Stimulated activated CD4-positive, alpha-beta T cell treated with anti-CD3 and anti-CD28 coated beads, Interleukin-15, amount 100 ng/mL, for 1 hour (primary cell): ENCODE results near the gene PRMT6.
"Not testable (repeated sequence)": the region's sequence is repeated elsewhere in the genome, so short reads cannot be mapped to it uniquely, and the experiment has no call there.

Experiments used
- DNase-seq, 2 donors: peaks; one replicate each; pipeline ENCODE4 v3.0.0-alpha.2; 2020; ENCODE audit warnings: low read depth in 1 of 2, low spot score in 1 of 2

Gene PRMT6

DNA sequence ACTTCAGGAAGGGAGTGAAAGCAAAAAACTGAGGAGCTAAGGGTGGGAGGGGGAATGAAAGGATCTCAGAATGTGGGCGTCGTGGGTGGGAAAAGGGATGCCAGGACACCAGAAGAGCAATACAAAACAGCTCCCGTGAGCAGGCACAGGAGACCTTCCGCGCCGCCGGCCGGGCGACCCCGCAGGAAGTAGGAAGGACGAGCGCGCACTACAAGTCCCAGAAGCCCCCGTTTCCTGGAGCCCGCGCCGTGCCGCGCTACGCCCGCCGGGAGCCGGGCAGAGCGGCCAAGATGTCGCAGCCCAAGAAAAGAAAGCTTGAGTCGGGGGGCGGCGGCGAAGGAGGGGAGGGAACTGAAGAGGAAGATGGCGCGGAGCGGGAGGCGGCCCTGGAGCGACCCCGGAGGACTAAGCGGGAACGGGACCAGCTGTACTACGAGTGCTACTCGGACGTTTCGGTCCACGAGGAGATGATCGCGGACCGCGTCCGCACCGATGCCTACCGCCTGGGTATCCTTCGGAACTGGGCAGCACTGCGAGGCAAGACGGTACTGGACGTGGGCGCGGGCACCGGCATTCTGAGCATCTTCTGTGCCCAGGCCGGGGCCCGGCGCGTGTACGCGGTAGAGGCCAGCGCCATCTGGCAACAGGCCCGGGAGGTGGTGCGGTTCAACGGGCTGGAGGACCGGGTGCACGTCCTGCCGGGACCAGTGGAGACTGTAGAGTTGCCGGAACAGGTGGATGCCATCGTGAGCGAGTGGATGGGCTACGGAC, at the start of gene PRMT6:
Gene PRMT6 (plus strand): TSS at position 249 of the 771 bp plus-strand sequence. CDS start 42 bp downstream, at position 291.
- DNase-seq: peak; percentile 50 to 76

DNA sequence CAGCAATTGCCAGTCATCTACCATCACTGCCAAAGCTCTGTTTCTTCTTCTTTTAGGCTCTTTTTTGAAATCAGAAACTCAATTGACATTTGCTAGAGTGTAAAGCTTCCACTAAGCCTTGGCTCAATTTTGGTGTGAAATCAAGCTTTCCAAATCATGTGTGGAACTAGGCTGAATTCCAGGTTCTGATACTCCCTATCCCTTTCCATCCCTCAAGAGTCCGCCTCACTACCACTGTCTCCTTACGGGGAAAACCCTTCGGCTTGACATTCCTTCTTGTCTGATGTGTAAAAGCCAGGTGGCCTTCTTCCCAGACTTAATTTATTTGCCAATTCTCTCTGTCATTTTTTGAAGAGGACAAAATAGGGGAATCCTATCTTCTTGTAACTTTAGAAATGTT, 47.2 kb upstream of the PRMT6 start:
- no peak for DNase-seq

DNA sequence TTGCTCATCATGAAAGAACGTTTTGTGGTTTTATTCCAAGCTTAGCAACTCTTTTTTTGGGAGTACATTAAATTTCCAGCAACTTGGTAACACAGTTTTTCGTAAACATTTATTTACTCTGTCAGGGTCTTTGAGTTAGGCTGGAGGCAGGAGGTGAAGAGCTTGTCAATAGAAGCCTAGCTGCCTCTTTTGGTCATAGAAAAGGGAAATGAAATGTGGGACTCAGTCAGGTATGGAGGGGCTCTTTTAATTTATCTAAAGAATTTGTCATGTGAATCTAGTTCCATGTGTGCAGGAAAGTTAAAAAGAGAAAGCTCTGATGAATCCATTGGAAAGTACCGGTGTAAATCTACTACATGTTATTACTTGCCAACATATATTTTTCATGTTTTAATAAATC, 45.9 kb upstream of the PRMT6 start:
- DNase-seq: no peak

GRCh38 chr1:107016376-107016978, 40.0 kb upstream of the PRMT6 start:
- no peak for DNase-seq

DNA sequence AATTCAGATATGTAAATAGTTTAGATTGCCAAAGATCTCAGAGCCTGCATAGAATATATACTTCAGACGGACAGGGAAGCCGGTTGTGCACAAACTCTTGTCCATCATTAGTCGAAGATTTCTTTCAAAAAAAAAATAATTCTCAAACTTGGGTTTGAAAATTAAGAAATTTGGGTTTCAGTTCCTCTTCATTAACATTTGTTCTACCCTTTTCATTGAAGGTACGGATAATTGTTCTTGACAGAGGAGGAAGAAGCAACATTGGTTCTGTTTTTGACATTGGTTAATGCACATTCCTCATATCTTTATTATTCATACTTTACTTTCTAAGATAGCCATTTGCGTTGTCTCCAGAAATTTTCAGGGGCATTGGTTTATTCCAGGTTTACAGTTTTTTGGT, 38.0 kb upstream of the PRMT6 start:
- DNase-seq: no peak

DNA sequence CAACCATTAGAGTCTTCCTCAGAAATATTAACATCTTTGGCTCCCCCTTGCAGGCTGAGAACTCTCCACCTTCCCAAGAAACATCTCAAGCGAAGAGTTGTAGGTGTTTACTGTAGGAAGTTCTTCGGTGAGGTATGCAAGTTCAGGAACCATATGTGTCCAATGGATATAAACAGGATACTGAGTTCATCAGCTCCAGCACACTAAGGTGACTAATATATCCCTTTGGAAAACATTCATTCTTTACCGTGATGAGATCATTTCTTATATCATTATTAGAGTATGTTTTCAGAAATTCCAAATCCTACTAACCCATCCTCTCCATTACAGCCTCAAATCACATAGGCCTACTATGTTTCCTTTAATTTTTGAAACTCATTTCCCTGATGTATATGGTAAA, 37.3 kb upstream of the PRMT6 start:
- DNase-seq: no peak

DNA sequence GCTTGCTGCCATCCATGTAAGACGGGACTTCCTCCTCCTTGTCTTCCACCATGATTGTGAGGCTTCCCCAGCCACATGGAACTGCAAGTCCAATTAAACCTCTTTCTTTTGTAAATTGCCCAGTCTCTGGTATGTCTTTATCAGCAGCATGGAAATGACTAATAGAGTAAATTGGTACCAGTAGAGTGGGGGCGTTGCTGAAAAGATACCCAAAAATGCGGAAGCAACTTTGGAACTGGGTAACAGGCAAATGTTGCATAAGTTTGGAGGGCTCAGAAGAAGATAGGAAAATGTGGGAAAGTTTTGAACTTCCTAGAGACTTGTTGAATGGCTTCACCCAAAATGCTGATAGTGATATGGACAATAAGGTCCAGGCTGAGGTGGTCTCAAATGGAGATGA, 17.6 kb upstream of the PRMT6 start:
- not testable (repeated sequence) for DNase-seq

DNA sequence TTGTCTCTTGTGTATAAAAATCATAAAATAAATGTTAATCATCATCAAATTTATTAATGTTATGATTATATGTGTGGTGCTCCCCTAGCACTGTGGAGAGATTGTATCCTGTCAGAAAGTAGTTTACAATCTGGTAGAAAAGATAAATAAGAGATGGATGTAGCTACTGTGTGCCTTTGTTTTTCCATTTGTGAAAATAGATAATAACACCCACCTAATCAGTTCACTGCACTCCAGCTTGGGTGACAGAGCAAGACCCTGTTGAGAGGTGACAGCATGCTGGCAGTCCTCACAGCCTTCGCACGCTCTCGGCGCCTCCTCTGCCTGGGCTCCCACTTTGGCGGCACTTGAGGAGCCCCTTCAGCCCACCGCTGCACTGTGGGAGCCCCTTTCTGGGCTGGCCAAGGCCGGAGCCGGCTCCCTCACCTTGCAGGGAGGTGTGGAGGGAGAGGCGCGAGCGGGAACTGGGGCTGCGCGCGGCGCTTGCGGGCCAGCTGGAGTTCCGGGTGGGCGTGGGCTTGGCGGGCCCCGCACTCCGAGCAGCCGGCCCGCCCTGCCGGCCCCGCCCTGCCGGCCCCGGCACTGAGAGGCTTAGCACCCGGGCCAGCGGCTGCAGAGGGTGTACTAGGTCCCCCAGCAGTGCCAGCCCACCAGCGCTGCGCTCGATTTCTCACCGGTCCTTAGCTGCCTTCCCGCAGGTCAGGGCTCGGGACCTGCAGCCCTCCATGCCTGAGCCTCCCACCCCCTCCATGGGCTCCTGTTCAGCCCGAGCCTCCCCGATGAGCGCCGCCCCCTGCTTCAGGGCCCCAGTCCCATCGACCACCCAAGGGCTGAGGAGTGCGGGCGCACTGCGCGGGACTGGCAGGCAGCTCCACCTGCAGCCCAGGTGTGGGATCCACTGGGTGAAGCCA, 11.9 kb upstream of the PRMT6 start:
- DNase-seq: not testable (repeated sequence)

DNA sequence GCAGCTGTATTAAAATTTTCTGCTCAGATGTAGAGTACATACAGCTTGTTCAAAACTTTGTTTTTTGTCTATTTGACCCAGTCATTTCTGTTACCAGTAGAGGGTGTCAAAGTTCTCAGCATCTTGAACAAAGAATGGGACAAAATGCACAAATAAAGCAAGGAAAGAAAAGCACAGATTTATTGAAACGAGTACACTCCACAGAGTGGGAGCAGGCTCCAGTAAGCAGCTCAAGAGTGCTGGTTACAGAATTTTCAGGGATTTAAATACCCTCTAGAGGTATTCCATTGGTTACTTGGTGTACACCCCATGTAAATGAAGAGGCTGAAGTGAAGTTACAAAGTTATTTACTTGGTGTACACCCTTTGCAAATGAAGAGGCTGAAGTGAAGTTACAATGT, 8.9 kb upstream of the PRMT6 start:
- DNase-seq: no peak

DNA sequence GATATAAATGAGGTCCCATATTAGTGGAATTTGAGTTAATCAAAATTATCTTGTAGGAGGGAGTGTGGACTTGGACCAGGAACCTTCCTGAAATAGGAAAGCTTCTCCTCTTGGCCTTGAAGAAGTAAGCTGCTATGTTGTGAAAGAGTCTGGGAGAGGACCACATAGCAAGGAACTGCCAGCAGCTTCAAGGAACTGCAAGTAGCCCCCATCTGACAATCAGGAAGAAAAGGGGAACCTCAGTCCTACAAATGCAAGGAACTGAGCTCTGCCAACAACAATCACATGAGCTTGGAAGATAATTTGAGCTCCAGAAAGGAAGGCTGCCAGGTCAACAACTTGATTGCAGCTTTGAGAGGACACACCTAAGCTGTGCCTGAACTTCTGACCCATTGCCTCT, 8.2 kb upstream of the PRMT6 start:
- DNase-seq: no peak

- DNase-seq: no peak
Measured at GRCh38 chr1:107051266-107051665, 5.2 kb upstream of the PRMT6 start.

DNA sequence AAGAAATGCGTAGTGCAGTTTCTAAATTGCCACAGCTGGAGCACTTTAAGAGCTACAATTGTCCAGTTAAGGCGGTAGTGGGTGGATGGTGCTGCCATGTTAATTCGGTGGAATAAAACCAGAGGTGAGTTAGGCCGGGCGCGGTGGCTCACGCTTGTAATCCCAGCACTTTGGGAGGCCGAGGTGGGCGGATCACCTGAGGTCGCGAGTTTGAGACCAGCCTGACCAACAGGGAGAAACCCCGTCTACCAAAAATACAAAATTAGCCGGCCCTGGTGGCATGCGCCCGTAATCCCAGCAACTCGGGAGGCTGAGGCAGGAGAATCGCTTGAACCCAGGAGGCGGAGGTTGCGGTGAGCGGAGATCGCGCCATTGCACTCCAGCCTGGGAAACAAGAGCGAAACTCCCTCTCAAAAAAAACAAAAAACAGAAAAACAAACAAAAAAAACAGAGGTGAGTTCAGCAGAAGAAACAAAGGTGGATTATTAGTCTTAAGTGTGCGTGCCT, 502 bp upstream of the PRMT6 start:
- not testable (repeated sequence) for DNase-seq

GRCh38 chr1:107057197-107058133, 991 bp downstream of the PRMT6 start:
- DNase-seq: peak in 1 of 2 donors; percentile 39

- no peak for DNase-seq
Measured at GRCh38 chr1:107058245-107059032, 2.0 kb downstream of the PRMT6 start.

- no peak for DNase-seq
Measured at GRCh38 chr1:107061886-107062285, 5.4 kb downstream of the PRMT6 start.

DNA sequence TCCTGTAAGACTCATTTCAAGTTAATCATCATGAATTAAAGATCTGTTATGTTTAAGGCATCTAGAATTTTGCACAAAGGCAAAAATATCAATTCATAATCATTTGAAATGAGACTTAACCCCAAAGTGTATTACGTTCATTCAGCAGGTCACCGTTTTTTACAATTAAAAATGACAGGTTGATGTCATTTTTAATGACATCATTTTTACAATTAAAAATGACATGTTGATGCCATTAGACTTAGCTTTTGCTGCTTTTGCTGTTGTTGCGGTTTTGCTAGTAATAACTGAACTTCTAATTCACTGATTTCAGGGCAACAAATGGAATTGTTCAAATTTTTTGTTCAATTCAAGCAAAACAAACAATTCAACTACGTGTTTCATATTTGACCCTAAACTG, 17.0 kb downstream of the PRMT6 start:
- no peak for DNase-seq

DNA sequence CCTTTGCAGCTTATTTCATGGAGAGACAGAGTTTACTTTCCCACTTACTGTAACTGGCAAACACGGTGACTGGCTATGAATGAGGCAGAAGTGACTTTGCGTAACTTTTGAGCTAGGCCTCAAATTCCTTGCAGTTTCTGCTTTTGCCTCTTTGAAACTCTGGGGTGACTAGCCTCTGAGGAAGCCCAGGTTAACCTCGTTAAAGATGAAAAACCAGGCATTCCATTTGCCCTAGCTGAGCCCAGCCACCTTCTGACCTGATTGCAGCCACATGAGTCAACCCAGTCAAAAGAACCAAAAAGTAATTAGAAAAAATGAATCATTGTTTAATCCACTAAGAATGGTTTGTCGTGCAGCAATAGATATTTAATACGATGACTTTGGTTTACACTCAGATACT, 20.4 kb downstream of the PRMT6 start:
- DNase-seq: no peak

GRCh38 chr1:107079249-107079648, 22.8 kb downstream of the PRMT6 start:
- no peak for DNase-seq

GRCh38 chr1:107081102-107081501, 24.6 kb downstream of the PRMT6 start:
- no peak for DNase-seq

DNA sequence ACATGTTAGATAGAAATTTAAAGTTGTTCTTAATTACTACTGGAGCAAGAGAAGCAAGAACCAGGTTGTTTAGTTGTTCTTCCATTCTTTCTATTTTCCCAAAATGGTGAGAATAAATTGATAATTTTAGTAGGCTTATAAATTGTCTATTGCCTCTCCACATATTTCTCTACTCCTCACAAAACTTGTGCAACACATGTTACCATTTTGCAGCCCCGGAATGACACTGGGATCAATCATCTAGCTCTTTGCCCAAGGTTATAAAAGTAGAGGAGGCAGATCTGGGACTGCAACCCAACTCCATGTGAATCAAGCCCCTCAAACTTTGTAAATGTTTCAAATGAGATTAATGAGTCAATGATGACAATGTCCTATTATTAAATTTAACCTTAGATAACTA, 34.9 kb downstream of the PRMT6 start:
- DNase-seq: no peak
